Immature natural killer cell (primary cell): ENCODE measurements around the gene TLE6. TPM values are rescaled to one million over a fixed set of nuclear protein-coding genes. Genes with fewer than 3 reads are reported as not detected.
A peak's percentile ranks its signal among the peaks of the same experiment; 100 is the strongest.
"Not testable (repeated sequence)": the region's sequence is repeated elsewhere in the genome, so short reads cannot be mapped to it uniquely, and the experiment has no call there.

Experiments used
- DNase-seq, 3 donors: peaks; one replicate each; pipeline ENCODE4 v3.0.0; 2022; ENCODE audit warnings: mixed read lengths in 1 of 3
- H3K27ac Mint-ChIP-seq, 6 donors: one replicate each; pipeline ENCODE4 v1.8.0; 2020; ENCODE audit warnings: mixed read lengths in 6 of 6, mild to moderate bottlenecking in 5 of 6, inconsistent platforms in 4 of 6, moderate library complexity in 3 of 6
- H3K27me3 Mint-ChIP-seq, 3 donors: one replicate each; pipeline ENCODE4 v1.8.0; 2020 to 2021; ENCODE audit warnings: low read depth in 3 of 3, mild to moderate bottlenecking in 3 of 3, mixed read lengths in 3 of 3, moderate library complexity in 3 of 3, inconsistent platforms in 1 of 3
- H3K36me3 Mint-ChIP-seq, 3 donors: one replicate each; pipeline ENCODE4 v1.8.0; 2020; ENCODE audit warnings: mixed read lengths in 3 of 3, inconsistent platforms in 2 of 3, mild to moderate bottlenecking in 2 of 3
- H3K4me1 Mint-ChIP-seq, 2 donors: one replicate each; pipeline ENCODE4 v1.8.0; 2020; ENCODE audit warnings: inconsistent platforms in 2 of 2, mild to moderate bottlenecking in 2 of 2, mixed read lengths in 2 of 2, moderate library complexity in 1 of 2
- H3K4me3 Mint-ChIP-seq, 5 donors: one replicate each; pipeline ENCODE4 v1.8.0; 2020; ENCODE audit warnings: mild to moderate bottlenecking in 5 of 5, mixed read lengths in 5 of 5, inconsistent platforms in 3 of 5, moderate library complexity in 3 of 5
- H3K9me3 Mint-ChIP-seq, 6 donors: one replicate each; pipeline ENCODE4 v1.8.0; 2020; ENCODE audit warnings: mild to moderate bottlenecking in 6 of 6, mixed read lengths in 6 of 6, inconsistent platforms in 4 of 6, moderate library complexity in 3 of 6
- polyA plus RNA-seq, 3 donors: library from polyadenylated mRNA; unstranded; fragments of 300-500 nt; fragmentation: Illumina TruSeq; gene quantifications; one replicate each; pipeline ENCODE4 v1.2.3, GENCODE V29; 2021

TLE6 gene
- polyA plus RNA-seq, 3 donors from 2014 or later = 0.34 to 2.3 (median 1.8) TPM

- Mint-ChIP-seq H3K9me3 (no peaks in the 10 kb centered on the region), H3K4me3 (peak overlapping the region in 3 of 5 donors; percentile 30 to 40 (median 31)), H3K27ac (peak overlapping the region in 1 of 6 donors; percentile 2), H3K27me3 (peaks cover 15 to 26% (median 22%) of the 10 kb centered on the region in 3 donors), H3K4me1 (peaks cover 29 to 41% of the 10 kb centered on the region in 2 donors), H3K36me3 (no peaks in the 10 kb centered on the region)
- no peak for DNase-seq
These were observed 54.2 kb downstream of the TLE6 start for GRCh38 chr19:3031607-3031867.

- Mint-ChIP-seq H3K4me1 (peaks cover 29 to 34% of the 10 kb centered on the region in 2 donors), H3K27me3 (peaks cover 15 to 26% (median 19%) of the 10 kb centered on the region in 3 donors), H3K9me3 (no peaks in the 10 kb centered on the region), H3K4me3 (peak overlapping the region; percentile 27 to 95 (median 92)), H3K36me3 (no peaks in the 10 kb centered on the region), H3K27ac (peak overlapping the region in 3 of 6 donors; percentile 32 to 57 (median 43))
- no peak for DNase-seq
These were observed 56.4 kb downstream of the TLE6 start for GRCh38 chr19:3033595-3034405.

GRCh38 chr19:3034406-3034655 lies 57.0 kb downstream of the TLE6 start:
- Mint-ChIP-seq H3K36me3 (no peaks in the 10 kb centered on the region), H3K27me3 (peaks cover 15 to 26% (median 19%) of the 10 kb centered on the region in 3 donors), H3K27ac (peak overlapping the region in 2 of 6 donors; percentile 32 to 98)

GRCh38 chr19:3034656-3035541 lies 57.5 kb downstream of the TLE6 start:
- Mint-ChIP-seq H3K4me1 (peaks cover 26 to 30% of the 10 kb centered on the region in 2 donors), H3K36me3 (no peaks in the 10 kb centered on the region), H3K27ac (peak overlapping the region; percentile 91 to 98 (median 94)), H3K4me3 (peak overlapping the region; percentile 92 to 95 (median 93)), H3K9me3 (no peaks in the 10 kb centered on the region), H3K27me3 (peaks cover 13 to 25% (median 19%) of the 10 kb centered on the region in 3 donors)
- peak in 2 of 3 donors; percentile 35 to 50 for DNase-seq

More at GRCh38 chr19:3034406-3034655, 57.0 kb downstream of the TLE6 start:
- Mint-ChIP-seq H3K4me3 (peak overlapping the region in 4 of 5 donors; percentile 61 to 95 (median 93)), H3K4me1 (peaks cover 29 to 34% of the 10 kb centered on the region in 2 donors), H3K9me3 (no peaks in the 10 kb centered on the region)
- DNase-seq = no peak

- peaks cover 23 to 27% of the 10 kb centered on the region in 2 donors for H3K4me1 Mint-ChIP-seq
- no peaks in the 10 kb centered on the region for H3K9me3 Mint-ChIP-seq
- peaks cover 10 to 23% (median 17%) of the 10 kb centered on the region in 3 donors for H3K27me3 Mint-ChIP-seq
These were observed 58.3 kb downstream of the TLE6 start for GRCh38 chr19:3035542-3036118.

GRCh38 chr19:3036119-3036976 lies 59.0 kb downstream of the TLE6 start:
- H3K36me3 Mint-ChIP-seq = no peaks in the 10 kb centered on the region
- DNase-seq = peak; percentile 81 to 83 (median 83)
- no peaks in the 10 kb centered on the region for H3K9me3 Mint-ChIP-seq
- H3K4me1 Mint-ChIP-seq = peaks cover 23 to 27% of the 10 kb centered on the region in 2 donors
- peak overlapping the region; percentile 91 to 98 (median 94) for H3K27ac Mint-ChIP-seq
- peak overlapping the region; percentile 92 to 95 (median 93) for H3K4me3 Mint-ChIP-seq
- peaks cover 10 to 24% (median 17%) of the 10 kb centered on the region in 3 donors for H3K27me3 Mint-ChIP-seq

More at GRCh38 chr19:3035542-3036118, 58.3 kb downstream of the TLE6 start:
- peak; percentile 97 to 98 (median 97) for DNase-seq
- peak overlapping the region; percentile 92 to 95 (median 93) for H3K4me3 Mint-ChIP-seq
- peak overlapping the region; percentile 91 to 98 (median 94) for H3K27ac Mint-ChIP-seq
- H3K36me3 Mint-ChIP-seq = no peaks in the 10 kb centered on the region

- not testable (repeated sequence) for H3K9me3 Mint-ChIP-seq, DNase-seq
- H3K4me1 Mint-ChIP-seq = peaks cover 23 to 27% of the 10 kb centered on the region in 2 donors
These were observed 59.7 kb downstream of the TLE6 start for GRCh38 chr19:3036977-3037544.

GRCh38 chr19:3038214-3038613 lies 60.9 kb downstream of the TLE6 start:
- peaks cover 28 to 29% of the 10 kb centered on the region in 2 donors for H3K4me1 Mint-ChIP-seq
- peak overlapping the region in 2 of 6 donors; percentile 49 to 73 for H3K27ac Mint-ChIP-seq
- no peaks in the 10 kb centered on the region for H3K9me3 Mint-ChIP-seq
- peak overlapping the region in 3 of 5 donors; percentile 27 to 56 (median 55) for H3K4me3 Mint-ChIP-seq
- DNase-seq = no peak
- H3K36me3 Mint-ChIP-seq = no peaks in the 10 kb centered on the region
- H3K27me3 Mint-ChIP-seq = peaks cover 9 to 22% (median 17%) of the 10 kb centered on the region in 3 donors

More at GRCh38 chr19:3036977-3037544, 59.7 kb downstream of the TLE6 start:
- H3K27ac Mint-ChIP-seq = peak overlapping the region in 2 of 6 donors; percentile 53 to 91
- H3K36me3 Mint-ChIP-seq = not testable (repeated sequence)
- peaks cover 7 to 26% (median 17%) of the 10 kb centered on the region in 3 donors for H3K27me3 Mint-ChIP-seq
- peak overlapping the region; percentile 23 to 94 (median 65) for H3K4me3 Mint-ChIP-seq

GRCh38 chr19:3039125-3039524 lies 61.8 kb downstream of the TLE6 start:
- Mint-ChIP-seq H3K4me1 (peaks cover 23 to 24% of the 10 kb centered on the region in 2 donors), H3K4me3 (no peak overlapping the region), H3K27ac (no peak overlapping the region), H3K27me3 (peaks cover 9 to 22% (median 17%) of the 10 kb centered on the region in 3 donors), H3K9me3 (no peaks in the 10 kb centered on the region), H3K36me3 (no peaks in the 10 kb centered on the region)
- no peak for DNase-seq

- H3K36me3 Mint-ChIP-seq = no peaks in the 10 kb centered on the region
- no peak overlapping the region for H3K4me3 Mint-ChIP-seq
- H3K4me1 Mint-ChIP-seq = peaks cover 18 to 19% of the 10 kb centered on the region in 2 donors
- no peak for DNase-seq
- no peak overlapping the region for H3K27ac Mint-ChIP-seq
- H3K9me3 Mint-ChIP-seq = no peaks in the 10 kb centered on the region
- H3K27me3 Mint-ChIP-seq = peaks cover 9 to 22% (median 16%) of the 10 kb centered on the region in 3 donors
These were observed 62.3 kb downstream of the TLE6 start for GRCh38 chr19:3039641-3040077.

- Mint-ChIP-seq H3K4me3 (no peak overlapping the region), H3K36me3 (no peaks in the 10 kb centered on the region), H3K4me1 (peaks cover 5 to 7% of the 10 kb centered on the region in 2 donors), H3K27ac (no peak overlapping the region), H3K27me3 (peaks cover 0 to 6% (median 2%) of the 10 kb centered on the region in 3 donors), H3K9me3 (no peaks in the 10 kb centered on the region)
- DNase-seq = no peak
These were observed 64.0 kb downstream of the TLE6 start for GRCh38 chr19:3041327-3041726.

- H3K27me3 Mint-ChIP-seq = peaks cover 0 to 3% (median 2%) of the 10 kb centered on the region in 3 donors
- DNase-seq = no peak
- no peak overlapping the region for H3K27ac Mint-ChIP-seq
- H3K4me3 Mint-ChIP-seq = no peak overlapping the region
- no peaks in the 10 kb centered on the region for H3K9me3 Mint-ChIP-seq
- no peaks in the 10 kb centered on the region for H3K36me3 Mint-ChIP-seq
- peaks cover 4 to 5% of the 10 kb centered on the region in 2 donors for H3K4me1 Mint-ChIP-seq
These were observed 64.6 kb downstream of the TLE6 start for GRCh38 chr19:3041761-3042620.
